DND-41 (cell line): Measurements from ENCODE around the gene SCARF1.

ENCODE experiments used
- EZH2 ChIP-seq: IDR thresholded peaks from 3 replicates; pipeline ENCODE4 v1.6.1; 2012; ENCODE audit warnings: borderline replicate concordance, low read depth, mild to moderate bottlenecking, moderate library complexity, low read length, inconsistent platforms; ENCODE audit not compliant: severe bottlenecking
- TF ChIP-seq, protein P1 (sequence below): IDR thresholded peaks from 2 replicates; pipeline ENCODE4 v1.5.1; 2012; ENCODE audit warnings: borderline replicate concordance, low read length, moderate library complexity, mild to moderate bottlenecking; ENCODE audit not compliant: poor library complexity, severe bottlenecking; ENCODE audit errors: extremely low read depth

DNA sequence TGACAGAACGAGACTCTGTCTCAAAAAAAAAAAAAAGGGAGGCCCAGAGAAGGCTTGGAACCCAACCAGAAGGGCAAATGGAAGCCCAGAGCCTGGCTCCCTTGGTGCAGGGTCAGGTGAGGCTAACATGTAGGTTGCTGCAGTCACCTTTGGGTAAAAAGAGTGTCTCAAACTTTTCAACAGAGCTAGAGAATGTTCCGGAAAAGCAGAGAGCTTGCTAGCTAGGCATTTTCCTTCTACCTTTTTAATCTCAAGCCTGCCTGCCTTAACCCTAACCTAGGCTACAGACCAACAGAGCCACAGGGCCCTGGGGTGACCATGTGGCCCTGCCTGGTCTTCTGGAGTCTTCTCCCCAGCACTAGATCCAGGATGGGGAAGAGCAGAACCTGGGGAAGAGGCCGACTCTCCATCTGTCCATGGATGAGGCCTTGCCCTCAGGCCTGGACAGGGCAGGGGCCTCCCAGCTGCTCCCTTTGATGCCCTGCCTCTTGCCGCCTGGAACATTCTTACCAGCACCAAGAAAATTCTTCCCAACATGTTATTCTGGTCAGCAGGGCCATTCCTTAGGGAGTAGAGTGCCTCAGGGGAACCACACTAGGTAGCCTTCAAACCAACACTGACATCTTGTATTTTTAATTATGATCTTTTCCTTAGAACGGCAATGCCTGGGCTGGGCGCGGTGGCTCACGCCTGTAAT is 47.0 kb downstream of the SCARF1 start:
- TF ChIP-seq, protein P1, sequence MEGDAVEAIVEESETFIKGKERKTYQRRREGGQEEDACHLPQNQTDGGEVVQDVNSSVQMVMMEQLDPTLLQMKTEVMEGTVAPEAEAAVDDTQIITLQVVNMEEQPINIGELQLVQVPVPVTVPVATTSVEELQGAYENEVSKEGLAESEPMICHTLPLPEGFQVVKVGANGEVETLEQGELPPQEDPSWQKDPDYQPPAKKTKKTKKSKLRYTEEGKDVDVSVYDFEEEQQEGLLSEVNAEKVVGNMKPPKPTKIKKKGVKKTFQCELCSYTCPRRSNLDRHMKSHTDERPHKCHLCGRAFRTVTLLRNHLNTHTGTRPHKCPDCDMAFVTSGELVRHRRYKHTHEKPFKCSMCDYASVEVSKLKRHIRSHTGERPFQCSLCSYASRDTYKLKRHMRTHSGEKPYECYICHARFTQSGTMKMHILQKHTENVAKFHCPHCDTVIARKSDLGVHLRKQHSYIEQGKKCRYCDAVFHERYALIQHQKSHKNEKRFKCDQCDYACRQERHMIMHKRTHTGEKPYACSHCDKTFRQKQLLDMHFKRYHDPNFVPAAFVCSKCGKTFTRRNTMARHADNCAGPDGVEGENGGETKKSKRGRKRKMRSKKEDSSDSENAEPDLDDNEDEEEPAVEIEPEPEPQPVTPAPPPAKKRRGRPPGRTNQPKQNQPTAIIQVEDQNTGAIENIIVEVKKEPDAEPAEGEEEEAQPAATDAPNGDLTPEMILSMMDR: no peak
- TF ChIP-seq EZH2: no peak
